ENCODE data around the gene PTCH2.
"Not testable (repeated sequence)": the region's sequence is repeated elsewhere in the genome, so short reads cannot be mapped to it uniquely, and the experiment has no call there.

PTCH2 gene

DNA sequence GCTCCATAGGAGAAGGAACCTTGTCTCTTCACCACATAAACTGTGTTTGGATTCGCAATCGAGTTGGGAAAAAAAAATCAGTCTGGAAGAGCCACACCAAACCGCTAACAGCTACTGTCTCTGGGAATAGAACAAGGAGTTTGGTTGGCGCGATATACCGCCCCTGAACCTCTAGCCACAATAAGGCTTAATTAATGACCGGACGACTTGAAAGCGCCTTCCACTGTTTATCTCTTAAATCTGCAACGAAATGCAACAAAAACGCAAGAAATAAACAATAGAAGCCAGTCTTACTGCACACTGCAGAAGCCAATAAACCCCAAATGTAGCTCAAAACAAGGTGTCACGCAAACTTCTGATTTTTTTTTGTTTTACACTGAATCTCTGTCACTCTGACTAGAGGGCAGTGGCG is 23.9 kb downstream of the PTCH2 start:
- DNase-seq: peak in 2 of 14 donors; percentile 36 to 51

DNA sequence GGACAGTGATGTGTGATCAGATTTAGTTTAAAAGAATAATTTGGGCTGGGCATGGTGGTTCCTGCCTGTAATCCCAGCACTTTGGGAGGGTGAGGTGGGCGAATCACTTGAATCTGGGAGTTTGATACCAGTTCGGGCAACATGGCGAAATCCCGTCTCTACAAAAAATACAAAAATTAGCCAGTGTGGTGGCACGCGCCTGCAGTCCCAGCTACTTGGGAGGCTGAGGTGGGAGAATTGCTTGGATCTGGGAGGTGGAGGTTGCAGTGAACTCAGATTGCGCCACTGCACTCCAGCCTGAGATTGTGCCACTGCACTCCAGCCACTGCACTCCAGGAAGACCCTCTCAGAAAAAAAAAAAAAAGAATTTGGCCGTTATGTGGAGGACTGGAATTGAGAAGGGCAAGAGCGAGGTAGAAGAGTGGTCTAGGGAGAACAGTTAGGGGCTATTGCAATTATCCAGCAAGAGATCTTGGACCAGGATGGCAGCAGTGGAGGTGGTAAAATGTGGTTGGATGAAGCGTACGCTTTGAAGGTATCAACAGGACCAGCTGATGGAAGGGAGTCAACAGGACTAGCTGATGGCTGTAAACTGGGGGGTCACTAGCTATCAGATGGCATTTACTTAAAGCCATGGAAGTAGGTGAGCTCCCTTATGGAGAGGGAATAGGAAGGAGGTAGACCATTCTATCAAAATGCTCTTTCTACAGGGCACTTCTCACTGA is 25.1 kb downstream of the PTCH2 start:
- DNase-seq: no peak

DNA sequence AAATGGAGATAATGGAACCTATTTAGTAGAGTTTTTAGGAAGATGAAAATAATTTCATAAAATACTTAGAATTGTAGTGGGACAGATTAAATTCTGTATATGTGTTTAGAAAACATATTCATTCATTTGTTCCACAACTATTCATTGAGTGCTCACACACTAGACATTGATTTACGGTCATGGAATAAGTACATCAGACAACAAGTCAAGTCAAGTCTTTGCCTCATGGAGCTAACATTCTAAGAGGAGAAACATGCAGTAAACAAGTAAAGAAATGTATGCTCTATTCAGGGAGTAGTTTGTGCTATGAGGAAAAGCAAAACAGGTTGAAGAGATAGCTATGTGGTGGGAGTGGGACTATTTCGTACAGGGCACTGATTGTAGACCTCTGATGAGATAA is 25.7 kb downstream of the PTCH2 start:
- no peak for DNase-seq

DNA sequence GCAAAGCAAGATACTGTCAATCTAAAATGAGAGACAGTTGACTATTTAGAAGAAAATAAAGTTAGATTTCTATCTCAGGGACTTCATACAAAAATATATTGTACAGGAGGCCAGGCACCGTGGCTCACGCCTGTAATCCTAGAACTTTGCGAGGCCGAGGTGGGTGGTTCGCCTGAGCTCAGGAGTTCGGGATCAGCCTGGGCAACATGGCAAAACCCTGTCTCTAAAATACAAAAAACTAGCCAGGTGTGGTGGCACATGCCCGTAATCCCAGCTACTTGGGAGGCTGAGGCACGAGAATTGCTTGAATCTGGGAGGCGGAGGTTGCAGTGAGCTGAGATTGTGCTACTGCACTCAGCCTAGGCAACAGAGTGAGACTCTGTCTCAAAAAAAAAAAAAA is 27.1 kb downstream of the PTCH2 start:
- DNase-seq: not testable (repeated sequence)

DNA sequence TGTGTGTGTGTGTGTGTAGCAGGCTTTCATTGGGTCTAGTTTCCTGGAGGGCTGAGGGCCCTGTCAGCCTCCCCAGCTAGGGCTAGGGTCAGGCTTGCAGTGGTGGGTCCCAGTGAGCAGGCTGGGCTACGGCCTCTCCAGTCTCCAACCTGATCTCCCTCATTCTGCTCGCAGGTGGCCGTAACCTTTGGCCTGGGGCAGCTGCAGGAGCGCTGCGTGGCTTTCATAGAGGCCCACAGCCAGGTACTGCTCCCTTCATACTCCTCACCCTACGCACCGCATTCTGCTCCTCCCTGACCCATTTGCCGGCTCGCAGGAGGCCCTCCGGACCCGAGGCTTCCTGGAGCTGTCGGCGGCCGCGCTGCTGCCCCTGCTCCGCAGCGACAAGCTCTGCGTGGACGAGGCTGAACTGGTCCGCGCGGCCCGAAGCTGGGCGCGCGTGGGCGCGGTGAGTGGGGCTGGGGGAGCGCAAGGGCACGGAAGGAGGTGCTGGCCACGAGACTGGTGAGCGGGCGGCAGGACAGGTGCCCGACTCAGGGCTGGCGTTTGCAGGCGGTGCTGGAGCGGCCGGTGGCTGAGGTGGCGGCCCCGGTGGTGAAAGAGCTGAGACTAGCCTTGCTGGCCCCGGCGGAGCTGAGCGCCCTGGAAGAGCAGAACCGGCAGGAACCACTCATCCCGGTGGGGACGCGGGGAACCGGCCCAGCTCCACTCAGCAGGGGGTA is 30.1 kb downstream of the PTCH2 start:
- peak in 4 of 14 donors; percentile 50 to 64 (median 56) for DNase-seq

DNA sequence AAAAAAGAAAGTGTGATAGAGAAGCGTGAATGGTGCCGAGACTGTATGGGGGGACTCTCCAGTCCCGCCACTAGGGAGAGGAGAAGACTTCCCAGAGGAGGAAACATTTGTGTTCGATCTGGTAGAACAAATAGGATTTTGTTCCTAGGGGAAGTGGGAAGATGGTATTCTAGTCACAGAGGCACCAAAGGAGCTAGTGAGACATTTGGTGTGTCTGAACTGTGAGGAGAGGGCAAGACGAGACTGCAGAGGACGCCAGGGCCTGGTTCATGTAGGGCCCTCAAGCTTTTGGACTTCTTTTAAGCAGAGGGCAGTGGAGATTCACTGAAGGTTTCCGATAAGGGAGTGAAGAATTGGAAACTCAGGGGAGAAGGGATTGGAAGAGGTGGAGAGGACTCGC is 31.8 kb downstream of the PTCH2 start:
- no peak for DNase-seq

DNA sequence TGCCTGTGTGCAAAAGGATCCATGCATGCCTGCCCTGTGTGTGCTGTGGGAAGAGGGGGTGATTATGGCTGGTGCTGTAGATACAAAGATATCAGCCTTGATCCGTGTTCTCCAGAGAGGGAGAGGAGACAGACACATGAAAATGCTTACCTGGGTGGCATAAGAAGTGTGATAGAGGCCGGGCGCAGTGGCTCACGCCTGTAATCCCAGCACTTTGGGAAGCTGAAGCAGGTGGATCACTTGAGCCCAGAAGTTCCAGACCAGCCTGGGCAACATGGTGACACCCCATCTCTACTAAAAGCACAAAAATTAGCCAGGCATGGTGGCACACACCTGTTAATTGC is 32.3 kb downstream of the PTCH2 start:
- not testable (repeated sequence) for DNase-seq

DNA sequence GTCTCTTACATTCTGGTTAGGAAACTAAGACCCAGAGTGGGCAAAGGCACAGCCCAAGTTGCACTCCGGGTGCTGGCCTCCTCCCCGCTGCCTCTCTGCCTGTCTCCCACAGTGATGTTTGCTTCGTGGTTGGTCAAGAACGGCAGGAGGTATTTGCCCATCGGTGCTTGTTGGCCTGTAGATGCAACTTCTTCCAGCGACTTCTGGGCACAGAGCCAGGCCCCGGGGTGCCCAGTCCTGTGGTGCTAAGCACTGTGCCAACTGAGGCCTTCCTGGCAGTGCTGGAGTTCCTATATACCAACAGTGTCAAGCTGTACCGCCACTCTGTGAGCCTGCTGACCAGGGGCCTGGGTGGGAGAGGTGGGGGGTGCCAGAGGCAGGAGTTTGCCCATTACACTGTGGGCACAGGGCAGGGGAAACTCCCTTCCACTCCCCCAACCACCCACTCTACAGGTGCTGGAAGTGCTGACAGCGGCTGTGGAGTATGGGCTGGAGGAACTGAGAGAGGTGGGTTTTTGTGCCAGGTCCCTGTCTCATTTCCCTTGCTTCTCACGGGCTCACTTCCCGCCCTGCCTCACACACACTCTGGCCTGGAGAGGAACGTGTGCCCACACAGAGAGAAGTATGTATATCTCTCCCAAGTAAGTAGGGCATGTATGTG is 32.8 kb downstream of the PTCH2 start:
- peak in 10 of 14 donors; percentile 14 to 84 (median 56) for DNase-seq

DNA sequence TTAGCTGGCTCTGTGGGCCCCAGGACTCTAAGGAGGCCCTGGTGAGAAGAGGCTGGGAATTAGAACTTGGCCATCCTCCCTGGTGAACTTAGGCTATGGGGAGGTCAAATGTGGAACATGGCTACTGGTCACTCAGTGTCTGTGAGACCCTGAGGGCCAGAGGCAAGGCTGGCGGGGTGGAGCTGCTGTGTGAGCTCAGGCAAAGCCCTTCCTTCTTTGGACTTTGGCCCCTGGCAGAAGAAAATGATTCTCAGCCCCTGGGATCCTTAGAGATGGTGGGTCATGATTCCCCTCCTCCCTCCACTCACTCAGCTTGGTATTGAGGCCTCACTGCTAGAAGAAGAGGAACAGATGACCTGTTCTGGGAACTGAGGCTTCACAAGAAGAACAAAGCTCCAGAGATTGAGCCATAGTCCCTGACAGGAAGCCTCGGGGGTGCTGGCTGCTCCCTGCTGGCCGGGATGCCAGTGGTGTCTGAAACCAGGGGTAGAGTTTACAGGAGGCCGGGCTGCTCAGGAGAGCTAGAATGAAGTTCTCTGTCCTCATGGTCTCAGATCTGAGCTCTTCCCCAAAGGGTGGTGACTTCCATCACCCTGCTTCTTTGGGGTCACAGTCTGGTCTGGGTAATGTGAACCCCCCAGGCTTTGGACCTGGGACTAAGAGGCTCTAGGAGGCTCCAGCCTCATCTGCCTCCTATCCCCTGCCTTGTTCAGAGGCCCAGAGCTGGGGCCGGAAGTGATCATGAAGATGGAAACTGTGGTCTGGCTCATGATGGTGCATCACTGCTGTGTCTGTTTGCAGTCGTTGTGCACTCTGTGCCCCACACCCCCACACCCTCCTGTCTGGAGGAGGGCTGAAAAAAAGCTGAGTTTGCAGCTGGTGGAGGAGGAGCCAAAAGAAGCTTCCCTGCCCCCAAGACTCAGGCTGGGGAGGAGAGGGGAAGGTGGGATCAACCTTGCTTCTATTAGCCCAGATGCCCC is 33.8 kb downstream of the PTCH2 start:
- peak in 7 of 14 donors; percentile 41 to 76 (median 51) for DNase-seq

DNA sequence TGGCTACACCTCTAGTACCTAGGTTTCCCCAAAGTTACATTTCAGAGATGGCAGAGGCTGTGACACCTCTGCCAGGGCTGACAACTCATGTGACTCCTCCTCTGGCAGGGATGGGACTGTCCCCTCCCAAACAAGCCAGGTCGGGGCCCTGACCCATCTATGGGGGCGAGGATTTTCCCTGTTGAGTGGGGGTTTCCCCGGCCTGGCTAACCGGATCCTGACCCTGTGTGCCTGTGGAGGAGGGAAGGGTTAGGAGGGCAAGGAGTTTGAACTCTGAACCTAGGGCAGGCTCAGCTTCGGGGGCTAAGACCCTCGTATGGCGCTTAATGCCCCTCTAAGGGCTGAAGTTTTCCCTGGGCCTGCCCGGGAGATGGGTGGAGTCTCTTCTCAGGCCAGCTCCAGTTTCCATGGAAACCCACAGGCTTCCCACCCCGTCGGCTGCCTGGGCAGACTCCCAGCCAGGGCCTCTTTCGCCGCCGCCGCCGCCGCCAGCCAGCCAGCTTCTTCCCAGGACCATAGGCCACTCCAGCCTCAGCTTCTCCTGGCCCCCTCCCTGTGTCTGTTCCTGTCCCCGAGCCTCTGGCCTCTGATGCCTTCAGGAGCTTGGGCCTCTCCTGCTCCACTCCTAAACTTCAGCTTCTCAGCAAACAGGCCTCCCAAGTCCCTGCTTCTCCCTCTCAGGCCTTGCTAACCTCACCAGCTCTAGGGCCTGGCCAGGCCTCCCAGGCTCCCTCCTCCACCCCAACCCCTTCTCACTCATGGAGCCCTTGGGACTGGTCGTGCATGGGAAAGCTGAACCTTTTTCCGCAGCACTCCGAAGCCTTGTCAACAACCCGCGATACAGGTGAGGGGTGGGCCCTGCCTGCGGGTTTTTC is 34.8 kb downstream of the PTCH2 start, which contains the start of gene BTBD19:
BTBD19 (plus strand) TSS at position 461 of the 875 bp plus-strand sequence; CDS start at position 759, 298 bp downstream.
- DNase-seq: peak in 9 of 14 donors; percentile 43 to 74 (median 68)

DNA sequence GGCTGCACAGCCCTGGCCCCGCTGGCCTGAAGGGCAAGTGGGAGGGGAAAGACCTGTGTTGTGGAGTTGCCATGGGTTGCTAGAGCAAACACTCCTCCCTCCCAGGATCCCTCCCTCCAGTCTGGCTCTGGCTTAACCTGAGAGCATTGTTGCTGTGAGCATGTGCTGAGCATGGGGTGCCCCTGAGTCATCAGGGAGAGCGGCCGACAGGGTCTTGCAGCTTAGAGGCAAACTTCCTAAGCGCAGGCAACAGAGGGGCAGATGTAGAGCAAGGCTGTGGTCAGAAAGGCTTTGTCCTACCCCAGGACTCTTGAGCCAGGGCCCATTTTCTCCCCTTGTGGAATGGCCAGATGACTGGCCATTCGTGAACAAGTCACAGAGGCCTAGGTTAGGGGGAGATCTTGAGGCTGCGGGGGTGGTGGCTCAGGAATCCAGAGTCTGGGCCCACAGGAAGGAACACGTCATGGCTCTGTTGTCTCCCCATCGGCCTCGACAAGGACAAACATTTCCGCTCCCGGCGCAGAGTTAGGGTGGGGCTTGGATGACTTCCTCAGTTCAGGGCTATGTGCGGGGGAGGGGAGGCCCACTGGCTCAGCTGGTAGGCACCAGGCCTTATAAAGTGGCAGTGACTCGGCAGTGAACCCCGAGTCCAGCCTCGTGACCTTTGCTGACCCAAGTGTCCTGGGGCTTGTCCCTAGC is 35.5 kb downstream of the PTCH2 start:
- peak in 11 of 14 donors; percentile 60 to 93 (median 80) for DNase-seq

DNA sequence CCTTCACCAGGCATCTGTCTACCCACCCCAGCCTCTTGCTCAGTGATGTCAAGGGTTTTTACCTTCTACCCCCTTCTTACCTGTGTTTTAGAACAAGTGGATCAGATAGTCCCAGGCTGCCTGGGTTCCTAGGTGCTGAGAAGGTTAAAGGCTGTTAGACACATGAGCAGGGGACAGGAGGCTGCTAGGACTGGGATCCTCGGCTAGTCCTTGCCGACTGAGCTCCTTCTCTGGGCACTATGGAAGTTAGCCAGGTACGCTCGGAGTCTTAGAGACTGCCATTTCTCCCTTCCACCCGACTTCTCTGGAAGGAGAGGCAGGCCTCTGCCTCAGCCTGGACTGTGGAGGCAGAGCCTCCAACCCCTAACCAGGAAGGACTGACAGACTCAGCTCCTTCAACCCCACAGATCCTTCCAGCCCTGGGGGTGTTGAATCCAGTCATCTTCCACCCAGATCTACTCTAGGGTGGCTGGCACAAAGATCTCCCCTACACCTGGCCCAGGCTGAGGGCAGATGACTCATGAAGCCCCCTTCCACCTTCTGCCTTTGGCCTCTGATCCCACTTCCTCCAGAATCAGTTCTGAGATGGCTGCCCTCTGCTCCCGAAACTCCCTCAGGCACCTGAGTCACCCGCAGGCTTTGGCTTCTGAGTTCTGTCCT is 36.2 kb downstream of the PTCH2 start, which contains the start of gene DYNLT4:
DYNLT4 (minus strand) TSS at position 648 of the 660 bp plus-strand sequence. CDS start 683 bp downstream, outside the sequence.
- DNase-seq: no peak

DNA sequence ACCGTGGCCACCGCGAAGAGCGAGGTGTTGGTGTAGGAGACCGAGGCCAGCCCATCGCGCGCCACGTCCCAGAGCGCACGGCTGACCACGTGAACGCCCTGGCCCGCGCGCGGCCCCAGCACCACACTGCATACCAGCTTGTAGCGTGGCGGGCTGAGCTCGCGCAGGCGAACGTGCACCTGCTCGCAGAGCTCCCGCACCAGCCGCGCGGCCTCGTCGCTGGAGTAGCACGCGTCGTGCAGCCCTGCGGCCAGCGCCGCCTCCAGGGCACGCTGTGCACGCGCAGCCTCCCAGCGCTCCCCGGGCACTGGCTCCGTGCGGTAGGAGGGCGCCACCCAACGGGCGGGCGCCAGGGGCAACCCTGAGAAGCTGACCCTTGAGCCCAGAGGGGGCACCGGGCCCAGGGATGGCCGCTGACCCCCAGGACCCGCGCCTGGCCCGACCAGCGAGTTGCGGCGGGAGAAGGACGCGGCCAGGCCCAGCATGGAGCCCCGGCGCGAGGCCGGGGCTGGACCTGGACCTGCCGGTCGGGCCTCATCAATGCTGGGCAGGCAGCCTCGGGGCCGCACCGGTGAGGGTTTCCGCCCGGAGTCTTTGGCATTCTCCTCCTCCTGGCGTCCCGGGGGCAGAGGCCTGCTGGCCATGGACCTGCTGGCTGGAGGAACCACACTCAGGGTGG is 36.9 kb downstream of the PTCH2 start:
- no peak for DNase-seq

DNA sequence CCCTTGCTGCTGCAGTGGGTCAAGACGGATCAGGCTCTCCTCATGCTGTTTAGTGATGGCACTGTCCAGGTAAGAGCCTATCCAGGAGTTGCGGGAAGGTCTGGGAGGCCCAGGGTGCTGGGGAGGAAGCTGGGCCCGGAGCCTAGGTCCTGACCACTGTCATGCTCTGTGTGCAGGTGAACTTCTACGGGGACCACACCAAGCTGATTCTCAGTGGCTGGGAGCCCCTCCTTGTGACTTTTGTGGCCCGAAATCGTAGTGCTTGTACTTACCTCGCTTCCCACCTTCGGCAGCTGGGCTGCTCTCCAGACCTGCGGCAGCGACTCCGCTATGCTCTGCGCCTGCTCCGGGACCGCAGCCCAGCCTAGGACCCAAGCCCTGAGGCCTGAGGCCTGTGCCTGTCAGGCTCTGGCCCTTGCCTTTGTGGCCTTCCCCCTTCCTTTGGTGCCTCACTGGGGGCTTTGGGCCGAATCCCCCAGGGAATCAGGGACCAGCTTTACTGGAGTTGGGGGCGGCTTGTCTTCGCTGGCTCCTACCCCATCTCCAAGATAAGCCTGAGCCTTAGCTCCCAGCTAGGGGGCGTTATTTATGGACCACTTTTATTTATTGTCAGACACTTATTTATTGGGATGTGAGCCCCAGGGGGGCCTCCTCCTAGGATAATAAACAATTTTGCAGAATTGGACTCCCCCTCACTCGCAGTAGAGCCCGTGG is 37.6 kb downstream of the PTCH2 start:
- no peak for DNase-seq

DNA sequence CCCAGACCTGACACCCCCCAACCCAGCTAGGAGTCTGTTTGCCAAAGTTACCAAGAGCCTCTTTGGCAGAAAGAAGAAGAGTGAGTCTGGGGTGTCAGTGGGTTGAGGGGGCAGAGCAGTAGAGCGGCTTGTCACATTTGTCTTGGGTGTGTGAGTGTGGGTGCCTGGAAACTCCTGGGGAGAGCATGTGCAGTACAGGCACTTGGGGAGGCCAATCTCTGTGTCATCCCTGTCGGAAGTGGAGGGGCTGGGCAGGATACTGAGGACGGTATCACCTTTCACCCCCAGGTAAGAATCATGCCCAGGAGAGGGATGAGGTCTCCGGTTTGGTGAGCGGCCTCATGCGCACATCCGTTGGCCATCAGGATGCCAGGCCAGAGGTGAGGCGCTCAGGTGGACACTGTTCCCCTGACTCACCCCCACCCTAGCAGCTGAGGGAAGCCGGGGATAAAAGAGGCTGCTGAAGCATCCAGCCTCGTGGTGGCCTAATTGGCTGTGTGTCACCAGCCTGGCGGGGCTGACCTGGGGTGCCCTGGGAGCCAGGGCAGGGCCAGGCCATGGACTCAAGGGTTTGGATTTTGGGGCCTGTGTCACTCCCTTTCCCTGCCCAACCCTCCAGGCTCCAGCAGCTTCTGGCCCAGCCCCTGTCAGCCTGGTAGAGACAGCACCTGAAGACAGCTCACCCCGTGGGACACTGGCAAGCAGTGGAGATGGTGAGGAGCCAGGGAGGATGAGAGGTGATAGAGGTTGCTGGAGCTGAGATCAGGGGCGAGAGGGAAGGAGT is 39.5 kb downstream of the PTCH2 start:
- DNase-seq: peak in 1 of 14 donors; percentile 23

DNA sequence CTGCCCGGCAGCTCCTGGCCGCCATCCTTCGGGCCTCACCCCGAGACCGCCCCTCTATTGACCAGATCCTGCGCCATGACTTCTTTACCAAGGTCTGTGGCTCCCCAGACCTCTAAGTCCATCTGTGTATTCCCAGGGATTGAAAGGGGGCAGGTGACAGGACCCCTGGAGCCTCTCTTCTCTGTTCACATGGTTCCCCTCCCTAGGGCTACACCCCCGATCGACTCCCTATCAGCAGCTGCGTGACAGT is 40.1 kb downstream of the PTCH2 start:
- DNase-seq: no peak

DNA sequence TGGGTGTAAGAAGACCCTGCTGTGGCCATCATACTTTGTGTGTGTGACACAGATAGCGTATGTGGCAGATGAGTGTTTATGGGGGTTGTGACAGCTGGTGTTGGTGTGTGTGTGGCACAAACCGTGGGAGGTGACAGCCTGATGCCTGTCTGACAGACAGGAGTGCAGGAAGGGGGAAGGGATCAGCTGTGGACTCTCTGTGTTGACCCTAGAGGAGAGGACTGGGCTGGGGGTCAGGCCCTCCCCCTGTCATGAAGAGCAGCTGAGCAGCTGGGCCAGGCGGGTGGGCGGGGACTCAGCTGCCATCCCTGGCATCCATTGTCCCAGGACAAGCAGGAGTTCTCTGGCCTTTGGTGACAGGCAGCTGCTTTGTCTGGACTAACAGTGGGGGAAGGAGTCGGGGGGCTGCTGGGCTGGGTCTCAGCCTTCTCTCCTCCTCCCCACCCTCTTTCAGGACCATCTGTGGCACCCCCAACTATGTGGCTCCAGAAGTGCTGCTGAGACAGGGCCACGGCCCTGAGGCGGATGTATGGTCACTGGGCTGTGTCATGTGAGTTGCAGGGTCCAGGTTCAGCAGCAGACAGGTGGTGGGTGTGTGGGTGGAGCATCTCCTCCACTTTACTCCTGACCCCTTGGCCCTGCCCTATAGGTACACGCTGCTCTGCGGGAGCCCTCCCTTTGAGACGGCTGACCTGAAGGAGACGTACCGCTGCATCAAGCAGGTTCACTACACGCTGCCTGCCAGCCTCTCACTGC is 40.6 kb downstream of the PTCH2 start:
- DNase-seq: peak in 7 of 14 donors; percentile 10 to 66 (median 46)

Measured in C1 segment of cervical spinal cord (tissue), 14 donors.